Right forelimb (tissue), 1 donor: Measurements from ENCODE around the gene DDX47.

Experiments
- DNase-seq: peaks from one replicate; pipeline ENCODE4 v3.0.0-alpha.2; 2018

DDX47 gene

DNA sequence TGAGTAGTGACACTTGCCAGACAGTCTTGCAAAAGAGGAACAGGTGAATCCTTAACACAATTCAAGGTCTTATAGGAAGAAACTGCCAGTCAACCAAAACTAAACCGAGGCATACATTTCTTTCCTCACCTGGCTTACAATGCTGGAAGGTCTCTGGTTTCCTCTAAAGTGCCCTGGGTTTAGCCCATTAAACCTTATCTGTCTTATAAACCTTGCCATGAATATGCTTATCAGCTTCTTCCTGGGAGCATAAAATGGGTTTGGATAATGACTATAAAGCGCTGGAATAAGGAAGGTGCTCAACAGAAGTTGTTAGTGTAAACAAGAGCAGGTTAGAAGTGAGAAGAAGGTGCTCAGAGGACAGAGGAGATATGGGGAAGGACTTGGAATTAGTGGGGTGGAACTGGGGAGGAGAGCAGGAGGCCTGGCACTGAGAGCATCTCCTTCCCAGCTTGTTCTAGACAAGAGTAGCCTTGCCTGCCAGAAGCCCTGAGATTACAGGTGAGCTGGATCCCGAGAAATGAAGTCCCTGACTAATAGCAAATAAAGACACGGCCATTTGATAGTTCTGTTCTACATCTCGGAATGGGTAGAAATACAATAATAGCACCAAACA lies 64.1 kb downstream of the DDX47 start:
- no peak for DNase-seq

DNA sequence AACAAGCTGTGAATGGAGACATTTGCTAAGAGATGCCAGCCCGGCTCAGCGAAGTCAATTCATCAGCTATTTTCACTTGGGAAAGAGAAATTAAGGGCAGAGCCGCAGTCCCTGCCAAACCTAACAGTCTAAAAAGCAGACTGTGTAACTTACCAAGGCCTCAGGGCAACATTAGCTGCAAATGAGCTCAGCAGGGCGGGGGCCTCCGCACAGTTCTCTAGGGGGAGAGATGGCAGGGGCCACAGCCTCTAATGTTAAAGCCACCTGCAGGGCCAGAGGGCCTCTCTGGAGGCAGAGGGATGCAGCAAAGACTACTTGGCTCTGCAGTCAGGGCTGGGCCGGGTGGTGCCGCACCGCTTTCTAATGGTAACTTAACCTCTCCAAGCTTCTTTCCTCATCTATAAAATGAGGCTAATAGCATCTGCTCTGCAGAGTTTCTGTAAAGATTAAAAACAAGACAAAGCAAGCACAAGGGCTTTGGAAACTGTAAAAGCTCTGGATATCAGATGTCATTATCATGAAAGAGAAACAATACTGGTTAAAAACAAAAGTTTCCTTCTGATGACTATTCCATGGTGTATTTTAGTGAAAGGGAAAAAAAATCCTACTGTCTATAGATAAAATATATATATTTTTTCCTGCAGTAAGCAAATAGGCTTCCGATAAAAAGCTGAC lies 64.8 kb downstream of the DDX47 start:
- peak; percentile 46 for DNase-seq
